ENCODE measurements around the gene MYH10.

DNA sequence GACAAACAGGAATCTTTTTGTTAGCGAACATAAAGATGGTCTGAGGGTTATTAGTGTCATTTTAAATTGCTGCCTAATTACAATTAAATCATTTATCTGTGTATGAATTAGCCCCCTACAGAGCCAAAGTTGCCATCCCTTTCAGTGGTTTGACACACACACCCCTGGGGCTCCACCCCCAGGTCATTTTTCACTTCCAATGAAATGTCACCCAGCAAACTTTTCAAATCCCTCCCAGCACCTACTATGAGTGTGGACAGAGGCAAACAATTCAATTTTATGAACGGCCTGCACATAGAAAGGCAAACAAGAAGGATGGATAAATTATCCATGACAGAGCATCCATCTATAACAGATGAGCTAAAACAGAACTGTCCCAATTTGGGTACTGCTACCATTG lies 2.4 kb downstream of the MYH10 start:
- TF ChIP-seq, protein P1, sequence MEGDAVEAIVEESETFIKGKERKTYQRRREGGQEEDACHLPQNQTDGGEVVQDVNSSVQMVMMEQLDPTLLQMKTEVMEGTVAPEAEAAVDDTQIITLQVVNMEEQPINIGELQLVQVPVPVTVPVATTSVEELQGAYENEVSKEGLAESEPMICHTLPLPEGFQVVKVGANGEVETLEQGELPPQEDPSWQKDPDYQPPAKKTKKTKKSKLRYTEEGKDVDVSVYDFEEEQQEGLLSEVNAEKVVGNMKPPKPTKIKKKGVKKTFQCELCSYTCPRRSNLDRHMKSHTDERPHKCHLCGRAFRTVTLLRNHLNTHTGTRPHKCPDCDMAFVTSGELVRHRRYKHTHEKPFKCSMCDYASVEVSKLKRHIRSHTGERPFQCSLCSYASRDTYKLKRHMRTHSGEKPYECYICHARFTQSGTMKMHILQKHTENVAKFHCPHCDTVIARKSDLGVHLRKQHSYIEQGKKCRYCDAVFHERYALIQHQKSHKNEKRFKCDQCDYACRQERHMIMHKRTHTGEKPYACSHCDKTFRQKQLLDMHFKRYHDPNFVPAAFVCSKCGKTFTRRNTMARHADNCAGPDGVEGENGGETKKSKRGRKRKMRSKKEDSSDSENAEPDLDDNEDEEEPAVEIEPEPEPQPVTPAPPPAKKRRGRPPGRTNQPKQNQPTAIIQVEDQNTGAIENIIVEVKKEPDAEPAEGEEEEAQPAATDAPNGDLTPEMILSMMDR (IDR thresholded peaks at IDR 0.05; ENCODE audit: insufficient read depth, low read length, poor library complexity, severe bottlenecking): no peak
- no peak for TF ChIP-seq EZH2phosphoT487 (conservative IDR thresholded peaks at IDR 0.05; ENCODE audit: low read length)
